Suprapubic skin (tissue), 4 donors: ENCODE measurements around the gene CGNL1. TPM values are rescaled to one million over a fixed set of nuclear protein-coding genes. Genes with fewer than 3 reads are reported as not detected.

Source experiments
- DNase-seq, 2 donors: peaks; one replicate each; pipeline ENCODE4 v3.0.0-alpha.2; 2019; ENCODE audit warnings: low spot score in 2 of 2
- H3K27ac ChIP-seq: fragments of 200-600 bp; sonication (generic); one replicate; pipeline ENCODE4 v1.5.1; 2019
- H3K27me3 ChIP-seq: fragments of 200-600 bp; sonication (generic); one replicate; pipeline ENCODE4 v1.5.1; 2019
- H3K36me3 ChIP-seq: fragments of 200-600 bp; sonication (generic); one replicate; pipeline ENCODE4 v1.5.1; 2019
- H3K4me1 ChIP-seq: fragments of 200-600 bp; sonication (generic); one replicate; pipeline ENCODE4 v1.5.1; 2019
- H3K4me3 ChIP-seq: fragments of 200-600 bp; sonication (generic); one replicate; pipeline ENCODE4 v1.5.1; 2019; ENCODE audit warnings: mild to moderate bottlenecking
- H3K9me3 ChIP-seq: fragments of 200-600 bp; sonication (generic); one replicate; pipeline ENCODE4 v1.5.1; 2019
- CTCF ChIP-seq, 2 donors: fragments of 200-600 bp in 1 of 2; fragments of 450-650 bp in 1 of 2; sonication (generic) in 1 of 2; IDR thresholded peaks; one replicate each; pipeline ENCODE4 v1.5.1; 2016 to 2019; ENCODE audit warnings: antibody characterized with exemption in 2 of 2, mild to moderate bottlenecking in 1 of 2, moderate library complexity in 1 of 2
- EP300 ChIP-seq: sonication (generic); formaldehyde crosslinking; IDR thresholded peaks from one replicate; pipeline ENCODE4 v1.6.1; 2017; ENCODE audit warnings: antibody characterized with exemption
- POLR2A ChIP-seq, 2 donors: fragments of 450-650 bp; IDR thresholded peaks; one replicate each; pipeline ENCODE4 v1.6.1; 2017; ENCODE audit warnings: antibody characterized with exemption in 2 of 2, mild to moderate bottlenecking in 2 of 2, moderate library complexity in 2 of 2
- POLR2AphosphoS5 ChIP-seq, 3 donors: sonication (generic); formaldehyde crosslinking; IDR thresholded peaks; one replicate each; pipeline ENCODE4 v1.6.1; 2017; ENCODE audit warnings: antibody characterized with exemption in 3 of 3
- WGBS: methylation state at CpG from one replicate; pipeline ENCODE4 v1.1.5; 2018; 5-methylcytosine and 5-hydroxymethylcytosine counted together
- total RNA-seq, 4 donors: library from RNA; depleted of rRNA; stranded (reverse); fragments of >200 nt; gene quantifications; one replicate each; pipeline ENCODE4 v1.1.0, GENCODE V29; 2016

The CGNL1 gene
- total RNA-seq, 4 donors from 2014 or later, result 7.1 to 27.0 (median 14.2) TPM

- DNase-seq, result no peak
- H3K4me1 ChIP-seq, result no peaks in the 10 kb centered on the region
- 67% methylated on average over 7 of the region's 7 CpGs for WGBS
- H3K27me3 ChIP-seq, result no peaks in the 10 kb centered on the region
- TF ChIP-seq CTCF (IDR thresholded peaks at IDR 0.05) (no peak), POLR2A (IDR thresholded peaks at IDR 0.05) (no peak), EP300 (no peak), POLR2AphosphoS5 (IDR thresholded peaks at IDR 0.05) (no peak)
- no peaks in the 10 kb centered on the region for H3K36me3 ChIP-seq
- H3K9me3 ChIP-seq, result no peaks in the 10 kb centered on the region
- no peak overlapping the region for H3K27ac ChIP-seq
- H3K4me3 ChIP-seq, result no peak overlapping the region
Observed at GRCh38 chr15:57335719-57336118, 40.6 kb upstream of the CGNL1 start.

GRCh38 chr15:57337868-57338411 lies 38.4 kb upstream of the CGNL1 start:
- Histone ChIP-seq H3K36me3 (no peaks in the 10 kb centered on the region), H3K4me3 (no peak overlapping the region), H3K9me3 (no peaks in the 10 kb centered on the region), H3K27ac (no peak overlapping the region), H3K27me3 (no peaks in the 10 kb centered on the region), H3K4me1 (no peaks in the 10 kb centered on the region)
- TF ChIP-seq CTCF (IDR thresholded peaks at IDR 0.05) (no peak), POLR2A (IDR thresholded peaks at IDR 0.05) (no peak), POLR2AphosphoS5 (IDR thresholded peaks at IDR 0.05) (no peak), EP300 (no peak)
- no peak for DNase-seq
- WGBS, result 56% methylated on average over 14 of the region's 15 CpGs

- no peak for TF ChIP-seq EP300
- no peak for TF ChIP-seq POLR2AphosphoS5 (IDR thresholded peaks at IDR 0.05)
- no peak for TF ChIP-seq POLR2A (IDR thresholded peaks at IDR 0.05)
- TF ChIP-seq CTCF (IDR thresholded peaks at IDR 0.05), result no peak
Observed at GRCh38 chr15:57339321-57339720, 37.0 kb upstream of the CGNL1 start.

GRCh38 chr15:57340682-57341259 lies 35.5 kb upstream of the CGNL1 start:
- H3K36me3 ChIP-seq, result no peaks in the 10 kb centered on the region
- no peak overlapping the region for H3K27ac ChIP-seq
- TF ChIP-seq CTCF (IDR thresholded peaks at IDR 0.05) (peak; percentile 82 to 83), POLR2AphosphoS5 (IDR thresholded peaks at IDR 0.05) (no peak)
- 4% methylated on average over 5 of the region's 5 CpGs for WGBS
- H3K4me1 ChIP-seq, result no peaks in the 10 kb centered on the region
- H3K9me3 ChIP-seq, result no peaks in the 10 kb centered on the region
- no peaks in the 10 kb centered on the region for H3K27me3 ChIP-seq
- no peak for DNase-seq
- no peak overlapping the region for H3K4me3 ChIP-seq

More at GRCh38 chr15:57339321-57339720, 37.0 kb upstream of the CGNL1 start:
- H3K4me1 ChIP-seq, result no peaks in the 10 kb centered on the region
- 86% methylated on average over 5 of the region's 5 CpGs for WGBS
- no peaks in the 10 kb centered on the region for H3K27me3 ChIP-seq
- no peak overlapping the region for H3K27ac ChIP-seq
- DNase-seq, result no peak
- no peaks in the 10 kb centered on the region for H3K36me3 ChIP-seq
- no peaks in the 10 kb centered on the region for H3K9me3 ChIP-seq
- no peak overlapping the region for H3K4me3 ChIP-seq

GRCh38 chr15:57343048-57343447 lies 33.3 kb upstream of the CGNL1 start:
- 87% methylated on average over 7 of the region's 7 CpGs for WGBS

More at GRCh38 chr15:57343048-57343447, 33.3 kb upstream of the CGNL1 start:
- Histone ChIP-seq H3K4me1 (no peaks in the 10 kb centered on the region), H3K27me3 (no peaks in the 10 kb centered on the region), H3K27ac (no peak overlapping the region), H3K4me3 (no peak overlapping the region), H3K36me3 (no peaks in the 10 kb centered on the region), H3K9me3 (no peaks in the 10 kb centered on the region)
- TF ChIP-seq POLR2AphosphoS5 (IDR thresholded peaks at IDR 0.05), result no peak
- no peak for TF ChIP-seq CTCF (IDR thresholded peaks at IDR 0.05)
- no peak for TF ChIP-seq EP300
- no peak for TF ChIP-seq POLR2A (IDR thresholded peaks at IDR 0.05)
- no peak for DNase-seq
